K562 (cell line): ENCODE results near the gene WLS. TPM values are rescaled to one million over a fixed set of nuclear protein-coding genes. Genes with fewer than 3 reads are reported as not detected.
"Not testable (repeated sequence)": the region's sequence is repeated elsewhere in the genome, so short reads cannot be mapped to it uniquely, and the experiment has no call there.

Source experiments
- ATAC-seq: fragments of 200-7000 bp; cut with Tn5 transposase; 3 replicates; pipeline ENCODE4 v1.9.1; 2020; ENCODE audit warnings: moderate library complexity
- BruUV-seq: library from RNA; stranded (reverse); fragments of 400-500 nt; replicated peaks from 2 replicates; lab custom pipeline; 2021; lab: Mats Ljungman, UMichigan
- CTCF ChIA-PET: fragments of 300-600 bp; formaldehyde crosslinking; extraction: SDS; loops from one replicate; lab custom pipeline; 2021; ENCODE audit warnings: low intra/inter-chr PET ratio; lab: Yijun Ruan, JAX
- POLR2A ChIA-PET: fragments of 300-600, 350-650 bp; sonication (Branson Sonifier 250); formaldehyde crosslinking; extraction: SDS; loops from one replicate; lab custom pipeline; 2021; ENCODE audit warnings: antibody characterized with exemption, inconsistent platforms; lab: Yijun Ruan, JAX
- DNase-seq, 4 experiments: peaks; one replicate each; pipeline versions ENCODE4 v3.0.0 to v3.0.0-alpha.2; 2011 to 2018; ENCODE audit warnings: low spot score in 3 of 4, mixed read lengths in 3 of 4; ENCODE audit errors: extremely low read depth in 1 of 4
- FAIRE-seq: peaks from 2 replicates; lab custom pipeline; 2011; peaks lifted over from hg19 to GRCh38; lab: Jason Lieb, UNC
- H2AFZ ChIP-seq: 2 replicates; pipeline ENCODE4 v1.6.0; 2011; ENCODE audit warnings: low read depth, low read length, control low read depth, inconsistent platforms
- H3K27ac ChIP-seq: fragments of 200-600 bp; 3 replicates; pipeline ENCODE4 v1.8.0; 2011; ENCODE audit warnings: low read depth, mild to moderate bottlenecking, control low read depth, inconsistent platforms, low read length, moderate library complexity, mixed read lengths; ENCODE audit errors: extremely low read depth
- H3K27me3 ChIP-seq, 2 experiments: fragments of 300-600 bp in 1 of 2; 2 replicates in 1 of 2; 3 replicates in 1 of 2; pipeline versions ENCODE4 v1.6.0 to v1.8.0; 2011; ENCODE audit warnings: inconsistent platforms in 2 of 2, low read length in 2 of 2, mild to moderate bottlenecking in 1 of 2, mixed read lengths in 1 of 2, moderate library complexity in 1 of 2; ENCODE audit not compliant: control insufficient read depth in 2 of 2, insufficient read depth in 2 of 2
- H3K36me3 ChIP-seq: fragments of 300-600 bp; 3 replicates; pipeline ENCODE4 v1.8.0; 2011; ENCODE audit warnings: mild to moderate bottlenecking, low read length, inconsistent platforms; ENCODE audit not compliant: control insufficient read depth, insufficient read depth
- H3K4me1 ChIP-seq, 2 experiments: fragments of 200-600 bp in 1 of 2; replicated peaks in 1 of 2; 2 replicates in 1 of 2; 3 replicates in 1 of 2; pipeline versions ENCODE4 v1.5.1 to v1.8.0; 2011; ENCODE audit warnings: inconsistent platforms in 2 of 2, low read length in 2 of 2, mild to moderate bottlenecking in 1 of 2, mixed read lengths in 1 of 2, moderate library complexity in 1 of 2; ENCODE audit not compliant: control insufficient read depth in 2 of 2, insufficient read depth in 2 of 2
- H3K4me2 ChIP-seq: 2 replicates; pipeline ENCODE4 v1.6.1; 2011; ENCODE audit warnings: low read length, control low read depth, inconsistent platforms, mixed read lengths; ENCODE audit not compliant: insufficient read depth
- H3K4me3 ChIP-seq: fragments of 200-600 bp; sonication (generic), shearing (Covaris generic); 2 replicates; pipeline ENCODE4 v1.5.1; 2016; ENCODE audit warnings: control low read depth, inconsistent platforms
- H3K79me2 ChIP-seq: fragments of 200-600 bp; 3 replicates; pipeline ENCODE4 v1.8.0; 2011; ENCODE audit warnings: low read length, inconsistent platforms; ENCODE audit not compliant: control insufficient read depth, insufficient read depth
- H3K9ac ChIP-seq, 2 experiments: 2 replicates each; pipeline versions ENCODE4 v1.6.0 to v1.6.1; 2011; ENCODE audit warnings: low read depth in 2 of 2, low read length in 2 of 2, control low read depth in 1 of 2, inconsistent platforms in 1 of 2, mild to moderate bottlenecking in 1 of 2, mixed read lengths in 1 of 2; ENCODE audit not compliant: insufficient read depth in 1 of 2
- H3K9me1 ChIP-seq: one replicate; pipeline ENCODE4 v1.6.0; 2011; ENCODE audit warnings: inconsistent platforms, mild to moderate bottlenecking, low read length, moderate library complexity; ENCODE audit not compliant: control insufficient read depth, insufficient read depth
- H3K9me3 ChIP-seq: replicated peaks from 2 replicates; pipeline ENCODE4 v1.5.1; 2011; ENCODE audit warnings: low read depth, low read length, inconsistent platforms; ENCODE audit not compliant: control insufficient read depth, insufficient read depth
- H4K20me1 ChIP-seq: replicated peaks from 2 replicates; pipeline ENCODE4 v1.6.1; 2011; ENCODE audit warnings: low read length, inconsistent platforms, mixed read lengths; ENCODE audit not compliant: control insufficient read depth, insufficient read depth
- ARHGAP35 ChIP-seq: fragments of 450-650 bp; IDR thresholded peaks from 2 replicates; pipeline ENCODE4 v1.6.1; 2018; ENCODE audit not compliant: partially characterized antibody
- CREB3L1 ChIP-seq: fragments of 450-650 bp; IDR thresholded peaks from 2 replicates; pipeline ENCODE4 v1.6.1; 2014; ENCODE audit warnings: low read depth, mild to moderate bottlenecking, moderate library complexity, borderline replicate concordance
- NFYB ChIP-seq: IDR thresholded peaks from 2 replicates; pipeline ENCODE4 v1.6.1; 2011; ENCODE audit warnings: mild to moderate bottlenecking, moderate library complexity; ENCODE audit not compliant: insufficient read length; ENCODE audit errors: extremely low read depth
- WGBS: fragments of 100-300 bp; shearing (Covaris generic); methylation state at CpG from one replicate; pipeline ENCODE4 v1.1.6; 2016; ENCODE audit warnings: low coverage, mixed read lengths; ENCODE audit not compliant: insufficient coverage; ENCODE audit errors: missing lambda C conversion rate; 5-methylcytosine and 5-hydroxymethylcytosine counted together
- in situ Hi-C: fragments of 300-500 bp; cut with MboI; formaldehyde crosslinking; loops from 4 replicates; pipeline ENCODE4 v1.15.0; 2018; ENCODE audit warnings: inconsistent platforms, mixed read lengths
- intact Hi-C: fragments of 100-400 bp; cut with micrococcal nuclease; formaldehyde crosslinking; loops from 2 replicates; pipeline ENCODE4 v1.14.2; 2022
- polyA plus RNA-seq, 8 experiments: library from polyadenylated mRNA; depleted of rRNA in 4 of 8; stranded (reverse) in 5 of 8; unstranded in 3 of 8; fragments of >200 nt; fragmentation: Nextera tagmentation in 2 of 8; fragmentation: Illumina TruSeq in 1 of 8; extraction: Ambion mirVana in 2 of 8; extraction: Trizol in 1 of 8; gene quantifications; 2 replicates each; pipeline versions ENCODE4 v1.2.1 to v1.2.3, GENCODE V29; 2011 to 2014; ENCODE audit warnings: inconsistent platforms in 1 of 8, missing spikeins in 1 of 8
- total RNA-seq, 7 experiments: library from RNA; depleted of rRNA in 6 of 7; stranded (reverse); fragments of >200 nt in 6 of 7; fragmentation: Illumina TruSeq in 2 of 7; extraction: Trizol in 2 of 7; gene quantifications; 2 replicates each; pipeline versions ENCODE4 v1.2.1 to v1.2.3, GENCODE V29; 2011 to 2021; ENCODE audit warnings: low replicate concordance in 1 of 7

WLS gene
- total and polyA plus RNA-seq, 9 of the 15 experiments (the other 6 are each of a cell fraction or from before 2014, with no cell fraction given): 0.47 TPM; not detected in 8

- no peak for FAIRE-seq
- no TSS peak for BruUV-seq
- 2% methylated on average over 4 of the region's 4 CpGs for WGBS
- Histone ChIP-seq H3K4me1 (no peaks in the 10 kb centered on the region), H3K79me2 (no peaks in the 10 kb centered on the region), H3K9me1 (no peaks in the 10 kb centered on the region), H3K9me3 (no peaks in the 10 kb centered on the region), H3K27ac (no peak overlapping the region), H4K20me1 (no peaks in the 10 kb centered on the region), H3K27me3 (no peaks in the 10 kb centered on the region), H3K4me2 (no peak overlapping the region), H3K36me3 (no peaks in the 10 kb centered on the region), H2AFZ (no peak overlapping the region), H3K4me3 (no peak overlapping the region), H3K9ac (no peak overlapping the region)
- intact Hi-C loops (no loop called here), in situ Hi-C loops (no loop called here)
- TF ChIP-seq CREB3L1: no peak
- no peak for TF ChIP-seq ARHGAP35
- ATAC-seq: no peak
- no peak for DNase-seq
- POLR2A ChIA-PET: interaction anchor here (0.6 kb wide), 1 partner anchor 811 kb away, joined by 3 read pairs; no protein-coding TSS in a partner anchor
- CTCF ChIA-PET: no interaction called here
Measured at GRCh38 chr1:68268896-68269483, 36.7 kb upstream of the WLS start.

- POLR2A ChIA-PET, ATAC-seq, H3K9me1 ChIP-seq, H3K4me2 ChIP-seq, H2AFZ ChIP-seq, H3K9me3 ChIP-seq, in situ Hi-C loops, H3K36me3 ChIP-seq, H4K20me1 ChIP-seq, H3K4me1 ChIP-seq, DNase-seq, FAIRE-seq, CTCF ChIA-PET, H3K27ac ChIP-seq, BruUV-seq, H3K27me3 ChIP-seq, intact Hi-C loops, H3K79me2 ChIP-seq, H3K4me3 ChIP-seq, H3K9ac ChIP-seq: not testable (repeated sequence)
- TF ChIP-seq NFYB: peak; percentile 9
- 0% methylated on average over 5 of the region's 5 CpGs for WGBS
Measured at GRCh38 chr1:68256824-68257223, 24.5 kb upstream of the WLS start.
